NCI-H2081 treated with DMSO at 0.1 percent for 48 hours (cell line): ENCODE data around the gene IRF2.

ENCODE experiments used
- DNase-seq: peaks from one replicate; lab custom pipeline; 2025; lab: John Stamatoyannopoulos, UW

Gene IRF2

DNA sequence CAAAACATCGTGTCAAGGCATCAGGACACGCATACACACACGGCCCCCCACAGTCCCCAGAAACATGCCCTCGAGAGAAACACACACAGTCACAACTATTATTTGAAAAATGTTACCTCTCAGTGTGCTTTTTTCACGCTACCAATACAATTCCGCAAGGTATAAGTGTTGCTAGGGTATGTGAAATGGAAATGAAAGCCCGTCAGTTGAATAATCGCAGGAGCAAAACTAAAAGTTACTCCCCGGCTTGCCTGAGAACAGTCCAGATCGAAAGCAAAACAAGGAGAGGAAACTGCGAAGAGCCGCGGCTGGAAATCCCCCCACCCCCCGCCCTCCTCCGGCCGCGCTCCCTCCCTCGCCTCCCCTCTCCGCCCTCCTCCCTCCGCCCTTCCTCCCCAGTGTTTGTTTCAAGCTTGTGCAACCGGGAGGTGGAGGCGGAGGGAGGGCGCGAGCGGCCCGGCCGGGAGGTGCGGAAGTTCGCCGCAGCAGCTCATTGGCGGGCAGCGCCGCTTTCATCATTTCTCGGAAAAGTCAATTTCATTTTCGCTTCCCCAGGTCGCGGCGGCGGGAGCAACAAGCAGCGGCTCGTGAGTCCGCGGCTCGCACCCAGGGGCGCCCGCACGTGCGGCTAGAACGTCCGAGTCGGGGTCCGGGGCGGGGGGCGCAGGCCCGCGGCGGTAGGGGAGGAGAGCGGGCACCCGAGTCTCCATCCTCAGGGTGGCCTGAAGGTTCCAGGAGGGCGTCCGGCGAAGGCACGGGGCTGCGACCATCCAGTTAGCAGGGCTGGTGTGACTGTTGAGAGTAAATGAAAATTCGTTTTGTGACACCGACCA is at the start of gene IRF2:
Gene IRF2, minus strand, starts transcription at position 288 of the 833 bp plus-strand sequence. CDS start 45,486 bp downstream, outside the sequence.
- peak; percentile 1 for DNase-seq

DNA sequence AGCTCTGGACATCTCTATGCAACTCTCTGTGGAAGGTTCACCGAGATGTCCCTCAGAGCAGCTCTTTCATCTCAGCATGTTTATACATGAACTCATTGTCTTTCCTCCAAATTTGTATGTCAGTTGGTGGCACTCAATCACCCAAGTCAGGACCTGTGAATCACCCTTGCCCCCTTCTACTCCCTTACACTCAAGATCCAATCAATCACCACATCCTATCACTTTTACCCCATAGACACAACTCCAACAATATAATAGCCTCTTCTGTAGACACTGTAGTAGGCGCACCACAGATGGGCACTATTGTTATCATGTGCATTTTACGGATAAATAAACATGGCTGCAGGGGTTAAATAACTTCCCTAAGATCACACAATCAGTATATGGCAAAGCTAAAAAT is 41.3 kb upstream of the IRF2 start:
- DNase-seq = no peak

DNA sequence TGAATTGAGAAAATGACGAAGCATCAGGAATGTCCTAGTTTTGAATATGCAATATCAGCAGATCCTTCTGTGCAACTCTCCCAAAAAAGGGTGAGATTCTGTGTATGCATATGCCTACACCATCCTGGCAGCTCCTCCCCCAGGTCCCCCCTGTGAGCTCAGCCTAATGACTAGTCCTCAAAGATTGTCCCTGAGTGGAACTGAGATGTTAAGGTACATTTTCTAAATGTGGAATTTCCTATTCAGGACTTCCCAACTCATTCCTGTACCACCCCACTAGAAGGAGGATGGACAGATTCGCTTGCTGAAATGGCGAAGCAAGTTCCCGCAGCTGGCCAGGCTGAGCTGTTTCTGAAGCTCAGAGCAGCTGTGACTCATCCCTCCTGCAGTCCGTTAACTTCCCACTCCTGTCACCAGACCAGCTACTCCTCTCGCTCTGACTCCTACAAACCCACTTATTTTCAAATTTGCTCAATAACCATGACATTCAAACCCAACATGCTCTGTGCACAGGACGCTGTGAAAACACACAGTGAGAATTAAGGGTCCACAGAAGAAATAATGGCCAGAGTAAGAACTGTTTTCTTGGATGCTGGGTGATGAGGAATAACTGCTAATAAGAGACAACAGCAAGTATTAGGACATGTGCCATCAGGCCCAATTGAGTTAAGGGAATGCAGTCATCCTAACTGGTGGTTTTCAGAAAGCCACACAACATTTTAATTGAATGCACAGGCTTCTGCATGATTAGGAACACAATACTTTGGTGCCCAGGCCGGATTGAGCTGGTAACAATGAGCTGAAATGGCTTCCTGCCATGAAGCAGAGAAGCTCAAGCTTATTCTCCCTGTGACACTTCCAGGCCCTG is 40.0 kb upstream of the IRF2 start:
- no peak for DNase-seq

DNA sequence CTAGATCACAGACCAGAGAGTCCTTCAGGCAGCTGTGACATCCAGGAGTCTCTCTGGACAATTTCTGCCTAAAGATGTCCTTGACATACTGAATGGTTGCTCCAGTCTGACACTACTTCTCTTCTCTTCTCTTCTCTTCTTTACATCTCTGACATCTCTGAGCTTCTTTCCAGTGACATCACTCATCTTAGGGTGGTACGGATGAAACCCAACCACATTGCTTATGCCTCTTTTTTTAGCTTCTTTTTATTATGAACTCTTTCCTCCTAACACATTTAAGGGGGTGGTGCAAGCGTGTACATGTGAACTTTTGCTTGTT is 39.4 kb upstream of the IRF2 start:
- no peak for DNase-seq

DNA sequence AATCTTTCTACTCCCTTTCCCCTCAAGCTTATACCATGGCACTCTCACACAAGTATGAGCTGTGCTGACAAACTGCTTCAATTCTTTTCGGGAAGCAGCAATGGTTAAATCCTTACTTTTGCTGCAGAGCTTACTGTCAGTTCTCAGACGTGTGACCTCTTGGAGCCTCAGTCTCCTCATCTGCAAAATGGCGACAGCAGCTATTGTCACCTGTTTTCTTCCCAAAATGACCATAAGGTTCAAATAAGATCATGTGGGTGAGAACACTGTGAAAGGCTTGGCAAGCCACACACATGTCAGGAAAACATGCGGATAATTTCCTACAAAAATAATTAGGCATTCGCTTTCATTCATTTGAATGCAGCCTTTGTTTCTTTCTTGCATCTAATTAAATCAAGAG is 36.8 kb upstream of the IRF2 start:
- no peak for DNase-seq

DNA sequence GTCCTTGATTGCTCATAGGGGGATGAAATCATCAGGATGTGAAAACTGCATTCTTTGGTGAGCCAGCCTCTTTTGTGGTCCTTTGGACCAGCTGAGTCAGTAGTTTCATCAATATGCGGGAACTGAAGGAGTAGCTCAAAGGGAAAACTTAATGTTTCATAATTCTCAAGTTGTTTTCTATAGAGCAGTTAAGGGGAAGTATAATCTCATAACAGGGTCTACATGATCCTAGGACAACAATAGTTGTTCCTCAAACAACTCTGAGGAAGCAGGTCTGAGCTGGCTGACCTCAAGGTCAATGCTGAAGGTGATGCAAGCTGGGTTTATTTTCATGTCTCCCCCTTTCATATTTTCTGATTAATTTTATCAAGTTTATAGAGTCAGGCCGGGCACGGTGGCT is 36.1 kb upstream of the IRF2 start:
- DNase-seq = no peak

DNA sequence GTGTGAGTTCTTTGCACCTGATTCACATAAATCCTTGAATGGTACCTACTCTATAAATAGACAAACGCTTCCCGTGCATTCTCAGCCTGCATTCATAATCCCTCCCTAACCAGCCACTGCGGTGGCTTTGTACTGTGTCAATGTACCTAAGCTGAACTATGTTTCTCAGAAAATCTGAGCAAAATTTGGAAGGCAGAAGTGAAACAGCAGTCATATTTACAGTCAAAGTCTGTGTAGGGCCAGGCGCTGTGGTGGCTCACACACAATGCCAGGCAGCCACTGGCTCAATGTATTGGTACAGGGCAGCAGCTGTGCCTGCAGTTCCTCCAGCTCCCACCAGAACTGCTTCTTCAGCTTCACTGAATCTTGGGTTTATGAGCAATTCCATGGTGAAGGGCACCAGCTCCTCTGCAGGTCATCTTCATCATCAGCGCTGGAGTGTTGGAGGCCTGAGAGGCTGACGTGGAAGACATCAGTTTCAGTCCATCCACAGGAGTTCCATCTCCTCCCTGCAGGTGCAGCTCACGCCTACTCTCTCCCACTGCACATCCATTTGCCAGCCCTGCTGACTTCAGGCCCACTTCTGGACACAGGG is 32.3 kb upstream of the IRF2 start:
- no peak for DNase-seq

DNA sequence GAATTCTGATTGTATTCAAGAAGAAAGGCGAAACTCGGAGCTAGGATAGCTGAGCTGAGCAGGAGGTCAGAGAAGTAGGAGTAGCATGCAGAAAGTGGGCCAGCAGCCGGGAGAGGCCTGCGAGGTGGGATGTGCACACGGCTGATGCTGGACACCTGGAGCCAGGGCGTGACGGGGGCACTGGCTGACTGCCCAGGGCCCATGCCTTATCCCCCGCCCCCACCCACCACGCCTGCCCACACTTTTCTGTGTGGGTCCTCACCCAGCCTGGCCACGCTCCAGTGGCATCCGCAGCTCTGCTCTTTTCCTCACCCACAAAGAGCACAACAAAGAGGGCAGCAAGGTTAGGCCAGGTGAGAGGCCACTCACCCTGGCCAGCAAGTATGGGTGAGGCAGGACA is 30.0 kb upstream of the IRF2 start:
- DNase-seq = no peak

DNA sequence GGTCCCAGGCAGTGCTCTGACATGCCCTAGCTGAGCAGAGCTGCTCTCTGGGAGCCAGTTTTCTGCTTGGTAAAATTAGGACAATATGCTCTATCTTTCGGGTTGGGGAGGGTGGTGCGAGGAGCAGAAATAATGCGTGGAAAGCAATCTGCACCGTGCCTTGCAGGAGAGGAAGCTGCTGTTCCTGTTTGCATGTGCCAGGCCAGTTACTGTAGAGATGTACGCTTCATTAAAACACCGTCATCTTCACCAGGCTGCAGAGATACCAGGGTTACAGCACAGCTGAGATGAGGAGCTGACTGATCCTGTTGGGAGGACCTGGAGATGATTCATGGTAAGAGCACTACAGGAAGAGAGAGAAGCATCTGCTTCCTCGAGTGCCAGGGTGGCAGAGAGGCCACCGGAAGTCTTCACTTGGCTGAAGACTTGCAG is 29.5 kb upstream of the IRF2 start:
- DNase-seq = no peak

DNA sequence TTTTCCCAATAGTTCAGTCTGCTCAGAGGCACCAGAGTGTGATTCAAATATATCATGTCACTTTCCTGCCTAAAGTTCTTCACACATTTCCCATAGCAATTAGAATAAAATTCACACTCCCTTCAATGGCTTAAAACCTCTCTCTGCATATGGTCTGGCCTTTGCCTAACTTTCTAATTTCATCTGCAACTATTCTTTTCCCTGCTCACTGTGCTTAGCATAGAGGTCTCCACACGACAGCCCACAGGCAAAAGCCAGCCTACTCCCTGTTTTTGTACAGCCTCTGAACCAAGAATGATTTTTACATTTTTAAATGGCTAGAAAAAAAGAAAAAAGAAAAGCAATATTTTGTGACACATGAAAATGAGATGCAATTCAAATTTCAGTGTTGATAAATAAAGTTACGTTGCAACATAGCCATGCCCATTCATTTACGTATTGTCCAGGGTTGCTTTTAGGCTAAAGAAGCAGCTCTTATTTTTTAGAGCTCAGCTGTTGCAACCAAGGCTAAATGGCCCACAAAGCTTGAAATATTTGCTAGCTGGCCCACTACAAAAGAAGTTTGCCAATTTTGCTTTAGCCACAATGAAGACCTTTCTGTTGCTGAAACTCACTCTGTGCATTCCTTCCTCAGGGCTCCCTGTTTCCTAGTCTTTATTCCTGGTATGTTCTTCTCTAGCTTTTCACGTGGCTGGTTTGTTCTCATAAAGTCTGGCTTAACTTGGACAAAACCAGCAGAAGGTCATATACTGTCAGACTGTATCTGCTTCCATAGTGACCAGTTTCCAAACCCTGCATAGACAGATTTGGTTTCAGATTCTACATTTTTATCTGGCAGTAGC is 26.6 kb upstream of the IRF2 start:
- no peak for DNase-seq

DNA sequence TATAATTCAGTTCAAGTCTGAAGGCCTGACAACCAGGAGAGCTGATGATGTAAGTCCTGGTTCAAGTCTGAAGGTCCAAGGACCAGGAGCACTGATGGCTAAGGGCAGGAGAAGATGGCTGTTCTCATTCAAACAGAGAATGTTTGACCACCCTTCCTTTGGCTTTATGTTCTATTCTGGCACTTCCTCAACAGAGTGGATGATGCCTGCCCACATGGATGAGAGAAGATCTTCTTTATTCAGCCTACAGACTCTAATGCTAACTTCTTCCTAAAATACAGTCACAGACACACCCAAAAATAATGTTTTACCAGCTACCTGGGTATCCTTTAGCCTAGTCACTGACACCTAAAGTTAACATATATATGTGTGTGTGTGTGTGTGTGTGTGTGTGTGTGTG is 25.6 kb upstream of the IRF2 start:
- no peak for DNase-seq

DNA sequence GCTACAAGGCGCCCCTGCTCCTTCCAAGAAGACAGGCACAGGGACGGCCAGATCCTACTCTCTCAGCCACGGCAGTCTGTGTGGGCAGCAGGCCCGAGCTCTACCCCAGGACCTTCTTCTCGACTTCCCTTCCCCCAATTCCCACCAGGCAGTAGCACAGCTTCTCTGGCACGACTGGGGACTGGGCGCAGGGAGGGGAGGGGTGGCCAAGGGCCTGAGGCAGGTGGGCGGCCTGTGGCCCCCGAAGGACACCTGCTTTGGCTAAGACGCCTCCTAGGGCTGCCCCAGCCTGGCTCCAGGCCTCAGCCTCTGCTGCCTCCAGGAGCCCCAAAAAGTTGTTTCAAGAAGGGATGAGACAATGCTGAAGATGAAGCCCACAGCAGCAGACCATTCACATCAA is 24.2 kb upstream of the IRF2 start:
- DNase-seq = no peak

DNA sequence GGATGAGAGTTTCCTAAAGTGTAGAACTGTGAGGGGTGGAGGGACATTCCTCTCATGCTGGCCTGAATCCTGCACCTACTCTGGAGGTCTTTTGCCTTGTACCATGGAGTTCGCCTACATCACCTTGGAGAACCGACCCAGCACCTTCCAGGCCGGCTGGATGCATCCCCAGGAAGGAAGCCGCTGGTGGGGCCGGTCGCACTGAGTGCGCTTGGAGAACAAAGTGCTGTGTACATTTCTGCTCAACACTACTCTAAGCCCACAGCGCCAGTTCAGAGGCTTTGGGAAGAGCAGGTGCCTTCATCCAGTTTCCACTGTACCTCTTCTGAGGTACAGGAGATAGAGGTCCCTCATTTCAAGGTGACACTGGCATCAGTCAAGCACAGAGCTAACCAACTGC is 15.4 kb upstream of the IRF2 start:
- no peak for DNase-seq

DNA sequence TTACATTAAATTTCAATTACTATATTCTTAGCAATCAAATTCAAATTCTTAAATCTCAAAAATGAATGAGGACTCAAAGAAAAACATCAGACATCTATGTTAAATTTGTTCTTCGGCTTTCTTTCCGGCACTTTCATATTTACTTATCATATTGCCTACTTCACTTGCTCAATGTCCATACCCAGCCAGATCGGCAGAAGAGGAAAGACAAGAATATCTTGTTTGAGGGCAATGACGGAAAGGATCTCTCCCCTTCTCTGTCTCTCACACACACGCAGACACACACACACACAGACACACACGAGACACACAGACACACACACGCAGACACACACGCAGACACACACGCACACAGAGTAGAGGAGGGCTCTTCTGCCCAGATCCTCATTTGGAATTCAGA is 13.2 kb upstream of the IRF2 start:
- no peak for DNase-seq

DNA sequence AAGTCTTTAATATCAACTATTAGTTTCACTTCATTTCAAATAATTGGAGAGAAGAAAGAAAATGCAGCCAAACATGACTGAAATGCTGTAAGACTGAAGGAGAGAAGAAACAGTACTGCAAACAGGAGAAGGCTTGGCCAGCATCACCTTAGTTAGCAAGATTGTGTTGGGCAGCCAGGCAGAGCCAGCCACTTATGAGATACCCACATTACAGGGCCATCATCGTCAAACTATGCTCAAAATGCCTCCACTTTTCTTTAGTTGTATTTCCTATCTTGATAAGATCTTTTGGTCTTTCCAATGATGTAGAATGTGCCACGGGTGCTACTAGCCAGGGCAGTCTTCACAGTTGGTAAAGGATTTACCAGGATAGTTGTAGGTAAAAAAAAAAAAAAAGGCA is 10.9 kb upstream of the IRF2 start:
- DNase-seq = no peak

DNA sequence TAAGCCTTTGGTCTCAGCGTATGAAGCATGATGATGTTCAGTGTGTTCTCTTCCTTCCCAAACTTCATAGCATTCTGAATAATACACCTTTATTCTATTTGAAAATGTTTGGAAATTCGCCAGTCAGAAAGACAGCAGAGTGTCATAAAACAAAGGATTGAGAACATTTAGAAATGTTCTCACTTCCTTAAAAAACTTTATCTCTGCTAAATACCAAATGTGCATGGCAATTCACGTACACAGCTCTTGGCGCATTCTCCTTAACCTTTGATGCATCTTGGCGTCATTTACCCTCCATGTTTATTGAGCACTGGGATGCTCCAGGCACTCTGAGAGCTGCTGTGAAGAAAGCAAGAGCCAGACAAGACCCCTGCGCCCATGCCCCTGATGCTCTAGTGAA is 7.2 kb upstream of the IRF2 start:
- DNase-seq = no peak

DNA sequence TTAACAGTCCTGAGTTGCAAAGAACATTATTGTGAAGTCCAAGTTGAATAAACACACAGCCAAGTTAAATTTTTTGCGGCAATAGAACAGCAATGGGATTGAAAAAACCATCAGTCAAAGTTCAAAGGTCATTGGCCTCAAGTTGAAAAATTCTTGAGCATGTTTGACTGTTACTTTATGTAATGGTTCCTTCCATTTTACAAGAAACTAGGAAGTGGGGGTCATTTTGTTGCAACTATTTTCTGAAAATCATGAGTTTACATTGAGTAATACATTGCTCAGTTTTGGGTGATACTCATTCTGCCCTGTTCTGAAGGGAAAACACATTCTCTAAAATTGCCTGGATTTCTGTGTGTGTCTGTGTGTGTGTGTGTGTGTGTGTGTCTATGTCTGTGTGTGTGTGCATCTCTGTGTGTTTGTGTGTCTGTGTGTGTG is 5.2 kb upstream of the IRF2 start:
- no peak for DNase-seq

DNA sequence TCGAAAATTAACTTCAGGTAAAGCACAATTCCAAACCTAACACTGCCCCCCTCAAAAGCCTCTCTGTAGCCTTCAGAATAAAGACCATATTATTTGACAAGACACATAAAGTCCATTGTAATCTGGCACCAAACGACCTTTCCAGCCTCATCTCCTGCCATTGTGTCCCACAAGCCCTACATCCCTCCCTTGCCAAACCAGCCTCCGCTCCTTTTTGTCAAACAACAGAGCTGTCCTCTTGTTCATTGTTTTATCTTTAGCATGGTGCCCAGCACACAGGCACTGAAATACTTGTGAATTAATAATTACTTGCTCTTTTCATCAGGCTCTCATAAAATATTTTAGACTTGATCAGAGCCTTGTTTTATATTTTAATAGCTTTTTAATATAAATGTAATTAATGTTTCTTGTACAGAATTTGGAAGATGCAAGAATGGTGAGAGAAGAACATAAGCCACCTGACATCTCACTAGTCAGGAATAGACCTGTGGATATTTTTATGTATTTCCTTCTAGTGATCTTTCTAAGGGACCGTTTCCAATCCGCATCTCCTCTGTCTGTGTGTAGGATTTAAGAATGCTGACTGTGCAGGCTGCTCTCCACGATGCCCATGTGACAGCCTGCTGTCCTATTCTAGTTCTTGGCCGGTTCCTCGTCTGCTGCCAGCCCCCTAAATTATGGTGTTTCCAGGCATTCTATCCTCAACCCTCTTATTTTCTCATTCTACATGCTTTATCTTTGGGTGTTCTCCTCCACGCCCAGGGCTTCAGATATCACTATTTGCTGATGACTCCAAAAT is 3.0 kb upstream of the IRF2 start:
- no peak for DNase-seq

DNA sequence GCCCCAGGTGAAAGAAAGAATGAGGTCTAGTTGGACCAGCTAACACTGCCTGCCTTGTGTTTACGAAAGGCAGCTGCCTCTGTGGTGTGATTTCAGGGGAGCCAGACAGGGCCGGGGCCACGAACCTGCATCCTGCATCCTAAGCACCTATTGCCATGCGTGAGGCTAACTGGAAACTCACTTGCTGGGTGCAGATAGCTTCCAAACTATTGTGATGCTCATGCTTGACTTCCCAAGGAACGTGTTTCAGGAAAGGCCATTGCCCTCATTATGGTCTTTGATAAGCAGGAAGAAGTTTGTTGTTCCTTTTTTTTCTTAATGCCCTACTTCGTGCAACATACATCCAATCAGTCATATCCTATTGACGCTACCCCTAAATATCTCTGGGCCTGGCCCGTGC is 2.3 kb upstream of the IRF2 start:
- no peak for DNase-seq

DNA sequence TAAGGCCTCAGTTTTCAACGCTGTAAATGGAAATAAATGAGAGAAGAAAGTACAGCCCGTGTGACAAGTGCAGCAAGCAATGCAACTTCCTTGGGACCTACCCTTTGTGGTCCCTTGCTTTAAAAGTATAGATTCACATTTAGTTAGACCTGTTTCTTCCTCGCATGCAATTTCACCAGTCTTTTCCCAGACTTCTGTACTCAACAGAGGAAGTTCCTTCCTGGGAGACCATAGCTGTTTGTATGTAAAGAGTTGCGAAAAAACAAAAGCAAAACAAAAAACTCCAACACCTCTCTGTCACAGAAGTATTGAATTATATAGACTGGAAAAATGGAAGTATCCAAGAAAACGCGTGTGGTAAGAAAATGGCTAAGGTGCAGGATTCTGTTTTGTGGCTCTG is 1.1 kb upstream of the IRF2 start:
- DNase-seq = no peak

DNA sequence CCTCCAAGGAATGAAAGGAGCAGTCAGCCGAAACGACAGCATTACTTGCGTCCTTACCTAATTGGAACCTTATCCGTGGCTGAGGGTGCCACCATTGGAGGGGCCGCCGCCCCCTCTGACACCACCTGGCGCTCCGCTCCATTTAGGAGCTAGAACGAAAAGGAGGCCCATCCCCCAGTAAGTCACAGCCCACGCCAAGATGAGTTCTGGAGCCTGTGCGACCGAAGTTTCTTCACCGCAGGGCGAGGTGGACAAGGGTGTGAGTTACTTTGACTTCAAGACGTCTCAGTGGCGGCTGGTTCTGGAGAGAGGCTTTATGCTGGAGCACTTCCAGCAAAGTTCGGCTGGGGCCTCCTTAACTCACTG is 729 bp upstream of the IRF2 start:
- no peak for DNase-seq
